Astrocyte (in vitro differentiated cells and primary cell): ENCODE results near the gene SFTA2. TPM values are rescaled to one million over a fixed set of nuclear protein-coding genes. Genes with fewer than 3 reads are reported as not detected.

Experiments used
- DNase-seq: peaks from one replicate; pipeline ENCODE4 v3.0.0-alpha.2; 2010; ENCODE audit warnings: low read depth
- FAIRE-seq: peaks from 2 replicates; lab custom pipeline; 2011; peaks lifted over from hg19 to GRCh38; lab: Jason Lieb, UNC
- H2AFZ ChIP-seq: 2 replicates; pipeline ENCODE4 v1.6.0; 2012; ENCODE audit warnings: low read depth, low read length, inconsistent platforms
- H3K27ac ChIP-seq: 2 replicates; pipeline ENCODE4 v1.5.1; 2011; ENCODE audit warnings: low read depth, low read length, inconsistent platforms
- H3K27me3 ChIP-seq: 2 replicates; pipeline ENCODE4 v1.6.0; 2011; ENCODE audit warnings: low read length, inconsistent platforms; ENCODE audit not compliant: insufficient read depth
- H3K36me3 ChIP-seq: 2 replicates; pipeline ENCODE4 v1.5.1; 2011; ENCODE audit warnings: low read length, inconsistent platforms; ENCODE audit not compliant: insufficient read depth
- H3K4me1 ChIP-seq: 2 replicates; pipeline ENCODE4 v1.5.1; 2011; ENCODE audit warnings: low read length, inconsistent platforms; ENCODE audit not compliant: insufficient read depth
- H3K4me2 ChIP-seq: 2 replicates; pipeline ENCODE4 v1.6.0; 2012; ENCODE audit warnings: low read length, inconsistent platforms
- H3K4me3 ChIP-seq: 2 replicates; pipeline ENCODE4 v1.5.1; 2011; ENCODE audit warnings: low read depth, mild to moderate bottlenecking, low read length, inconsistent platforms; ENCODE audit not compliant: insufficient read depth
- H3K79me2 ChIP-seq: 2 replicates; pipeline ENCODE4 v1.6.0; 2012; ENCODE audit warnings: mild to moderate bottlenecking, low read length, inconsistent platforms; ENCODE audit not compliant: insufficient read depth
- H3K9ac ChIP-seq: 2 replicates; pipeline ENCODE4 v1.6.0; 2012; ENCODE audit warnings: mild to moderate bottlenecking, low read length, inconsistent platforms
- H3K9me3 ChIP-seq: 2 replicates; pipeline ENCODE4 v1.5.1; 2012; ENCODE audit warnings: low read depth, mild to moderate bottlenecking, low read length, inconsistent platforms; ENCODE audit not compliant: insufficient read depth
- H4K20me1 ChIP-seq: 2 replicates; pipeline ENCODE4 v1.6.0; 2012; ENCODE audit warnings: low read length, inconsistent platforms; ENCODE audit not compliant: insufficient read depth
- H3K27ac Mint-ChIP-seq: one replicate; pipeline ENCODE4 v1.8.0; 2021; ENCODE audit warnings: mild to moderate bottlenecking, mixed read lengths; ENCODE audit not compliant: unreplicated experiment
- H3K27me3 Mint-ChIP-seq: one replicate; pipeline ENCODE4 v1.8.0; 2021; ENCODE audit warnings: low read depth, mixed read lengths; ENCODE audit not compliant: unreplicated experiment
- H3K36me3 Mint-ChIP-seq: one replicate; pipeline ENCODE4 v1.8.0; 2021; ENCODE audit warnings: low read depth, mixed read lengths; ENCODE audit not compliant: unreplicated experiment
- H3K4me1 Mint-ChIP-seq: one replicate; pipeline ENCODE4 v1.8.0; 2021; ENCODE audit warnings: low read depth, mixed read lengths; ENCODE audit not compliant: unreplicated experiment
- H3K4me3 Mint-ChIP-seq: one replicate; pipeline ENCODE4 v1.8.0; 2021; ENCODE audit warnings: mild to moderate bottlenecking, moderate library complexity, mixed read lengths; ENCODE audit not compliant: unreplicated experiment
- H3K9me3 Mint-ChIP-seq: one replicate; pipeline ENCODE4 v1.8.0; 2021; ENCODE audit warnings: mild to moderate bottlenecking, mixed read lengths; ENCODE audit not compliant: unreplicated experiment
- CTCF ChIP-seq: IDR thresholded peaks from 2 replicates; pipeline ENCODE4 v1.5.1; 2011; ENCODE audit warnings: low read depth, mild to moderate bottlenecking, inconsistent platforms, low read length, moderate library complexity; ENCODE audit not compliant: insufficient read depth
- EZH2 ChIP-seq: IDR thresholded peaks from 2 replicates; pipeline ENCODE4 v1.6.1; 2012; ENCODE audit warnings: mild to moderate bottlenecking, low read length, inconsistent platforms; ENCODE audit not compliant: insufficient read depth
- total RNA-seq: library from RNA; stranded (reverse); gene quantifications from 2 replicates; pipeline ENCODE4 v1.2.1, GENCODE V29; 2021

SFTA2 gene
- total RNA-seq, 1 donor from 2014 or later: not detected

GRCh38 chr6:30890646-30891449 is 41.1 kb downstream of the SFTA2 start:
- Histone ChIP-seq H3K4me3 (no peak overlapping the region), H3K79me2 (peaks cover 44% of the 10 kb centered on the region), H3K27me3 (no peaks in the 10 kb centered on the region), H3K36me3 (peaks cover 4% of the 10 kb centered on the region), H3K9ac (no peak overlapping the region), H2AFZ (no peak overlapping the region), H4K20me1 (peaks cover 28% of the 10 kb centered on the region), H3K4me1 (peaks cover 34% of the 10 kb centered on the region), H3K27ac (no peak overlapping the region), H3K9me3 (no peaks in the 10 kb centered on the region), H3K4me2 (no peak overlapping the region)
- FAIRE-seq (no peak), DNase-seq (no peak)
- H3K4me1 Mint-ChIP-seq: peaks cover 35% of the 10 kb centered on the region
- H3K36me3 Mint-ChIP-seq: peaks cover 35% of the 10 kb centered on the region
- no peaks in the 10 kb centered on the region for H3K9me3 Mint-ChIP-seq
- H3K27ac Mint-ChIP-seq: peak overlapping the region; percentile 91
- TF ChIP-seq CTCF (no peak), EZH2 (no peak)
- no peaks in the 10 kb centered on the region for H3K27me3 Mint-ChIP-seq
- H3K4me3 Mint-ChIP-seq: no peak overlapping the region

GRCh38 chr6:30889921-30890645 is 41.9 kb downstream of the SFTA2 start:
- peaks cover 42% of the 10 kb centered on the region for H3K4me1 ChIP-seq
- no peak overlapping the region for H3K4me3 ChIP-seq
- H2AFZ ChIP-seq: no peak overlapping the region
- no peaks in the 10 kb centered on the region for H3K27me3 ChIP-seq
- FAIRE-seq (no peak), DNase-seq (peak; percentile 37)
- no peak overlapping the region for H3K9ac ChIP-seq
- Mint-ChIP-seq H3K36me3 (peaks cover 35% of the 10 kb centered on the region), H3K27me3 (no peaks in the 10 kb centered on the region), H3K27ac (peak overlapping the region; percentile 91), H3K4me3 (peak overlapping the region; percentile 50), H3K4me1 (peaks cover 41% of the 10 kb centered on the region), H3K9me3 (no peaks in the 10 kb centered on the region)
- H3K79me2 ChIP-seq: peaks cover 51% of the 10 kb centered on the region
- TF ChIP-seq CTCF: no peak
- no peak for TF ChIP-seq EZH2
- H3K36me3 ChIP-seq: peaks cover 3% of the 10 kb centered on the region
- H3K4me2 ChIP-seq: no peak overlapping the region
- no peak overlapping the region for H3K27ac ChIP-seq
- H4K20me1 ChIP-seq: peaks cover 23% of the 10 kb centered on the region
- H3K9me3 ChIP-seq: no peaks in the 10 kb centered on the region
